CD4-positive, alpha-beta T cell treated with Interleukin-21 for 1 hour (primary cell): ENCODE data around the gene SNAP23.
A peak's percentile ranks its signal among the peaks of the same experiment; 100 is the strongest.

Source experiments
- DNase-seq: peaks from one replicate; pipeline ENCODE4 v3.0.0-alpha.2; 2020

The SNAP23 gene

DNA sequence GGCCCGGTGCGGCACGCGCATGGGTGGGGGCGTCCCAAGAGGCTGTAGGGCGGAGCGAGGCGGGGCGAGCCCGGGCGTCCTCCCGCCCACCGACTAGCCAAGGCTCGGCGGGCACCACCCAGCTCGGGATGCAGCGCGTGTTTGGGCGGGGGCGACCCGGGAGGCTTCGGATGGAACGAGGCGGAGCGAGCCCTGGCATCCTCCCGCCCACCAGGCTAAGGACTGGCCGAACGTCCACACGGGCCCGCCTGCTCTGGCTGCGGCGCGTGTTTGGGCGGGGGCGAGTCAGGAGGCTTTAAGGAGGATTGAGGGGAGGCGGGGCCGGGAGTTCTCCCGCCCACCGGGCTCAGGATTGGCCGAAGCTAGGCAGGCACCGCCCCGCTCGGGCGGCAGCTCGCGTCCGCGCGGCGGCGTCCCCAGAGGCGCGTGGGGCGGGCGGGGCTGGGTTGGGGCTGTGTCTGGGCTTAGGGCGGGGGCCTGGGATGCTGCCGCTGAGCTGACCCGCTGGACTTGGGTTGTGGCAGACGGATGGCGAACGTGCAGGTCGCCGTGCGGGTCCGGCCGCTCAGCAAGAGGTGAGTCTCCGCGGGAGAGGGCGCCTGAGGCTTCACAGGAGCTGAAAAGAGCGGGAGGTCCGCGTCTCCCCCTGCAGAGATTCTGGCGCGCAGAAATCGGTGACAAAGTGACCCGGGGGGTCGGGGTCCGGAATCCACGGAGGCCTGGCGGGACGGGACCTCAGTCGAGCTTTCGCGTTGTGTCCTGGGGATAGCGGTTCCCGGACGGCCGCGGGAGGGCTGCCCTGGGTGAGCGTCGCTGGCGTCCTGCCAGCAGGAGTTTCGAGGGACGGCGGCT lies 80.0 kb downstream of the SNAP23 start, which contains the start of gene STARD9:
Gene STARD9 (plus strand): TSS at position 419 of the 852 bp plus-strand sequence. CDS start 110 bp downstream, at position 529.
- DNase-seq: peak; percentile 94

DNA sequence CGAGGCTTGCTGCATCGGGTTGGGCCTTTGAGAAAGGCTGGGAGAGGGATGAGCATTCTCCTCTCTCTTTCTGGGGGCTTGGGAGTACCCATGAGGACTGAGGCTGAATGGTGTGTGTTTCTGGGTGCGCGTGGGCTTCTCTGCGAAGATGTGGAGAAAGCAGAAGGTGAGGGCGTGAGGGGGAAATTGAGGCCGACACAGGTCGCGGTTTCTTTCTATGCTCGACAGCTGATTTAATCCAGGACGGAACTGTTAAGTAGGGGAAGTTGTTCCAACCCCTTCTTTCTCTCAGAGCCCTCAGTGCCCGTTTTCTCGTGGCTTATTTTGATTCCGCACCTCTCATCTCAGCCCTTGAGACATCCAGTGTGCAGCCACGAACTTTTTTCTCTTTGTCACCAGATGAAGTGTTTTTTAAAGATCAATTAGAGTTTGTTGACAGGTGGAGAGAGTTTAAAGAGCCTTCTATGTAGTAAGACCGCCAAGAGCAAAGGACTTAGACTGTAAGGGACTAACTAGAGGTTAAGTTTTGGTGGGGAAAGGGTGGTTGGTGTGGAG lies 80.7 kb downstream of the SNAP23 start:
- DNase-seq: no peak

DNA sequence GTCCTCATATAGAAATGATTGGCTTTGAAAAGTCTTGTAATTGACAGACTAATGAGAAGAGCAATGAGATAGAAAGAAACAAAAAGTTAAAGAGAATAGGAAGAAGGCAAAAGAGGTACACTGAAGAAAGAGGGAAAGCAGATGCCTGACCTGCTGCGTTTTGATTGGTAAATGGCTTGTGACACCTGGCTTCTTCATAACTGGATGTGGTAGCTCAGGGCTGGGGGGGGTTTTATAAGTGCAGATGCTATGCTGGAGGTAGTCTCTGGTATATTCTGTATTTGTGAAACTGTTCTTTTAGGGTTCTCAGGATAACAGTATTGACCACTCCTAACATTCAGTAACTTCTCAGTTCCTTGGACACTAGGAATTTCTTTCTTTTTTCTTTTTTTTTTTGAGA lies 81.3 kb downstream of the SNAP23 start:
- DNase-seq: no peak

DNA sequence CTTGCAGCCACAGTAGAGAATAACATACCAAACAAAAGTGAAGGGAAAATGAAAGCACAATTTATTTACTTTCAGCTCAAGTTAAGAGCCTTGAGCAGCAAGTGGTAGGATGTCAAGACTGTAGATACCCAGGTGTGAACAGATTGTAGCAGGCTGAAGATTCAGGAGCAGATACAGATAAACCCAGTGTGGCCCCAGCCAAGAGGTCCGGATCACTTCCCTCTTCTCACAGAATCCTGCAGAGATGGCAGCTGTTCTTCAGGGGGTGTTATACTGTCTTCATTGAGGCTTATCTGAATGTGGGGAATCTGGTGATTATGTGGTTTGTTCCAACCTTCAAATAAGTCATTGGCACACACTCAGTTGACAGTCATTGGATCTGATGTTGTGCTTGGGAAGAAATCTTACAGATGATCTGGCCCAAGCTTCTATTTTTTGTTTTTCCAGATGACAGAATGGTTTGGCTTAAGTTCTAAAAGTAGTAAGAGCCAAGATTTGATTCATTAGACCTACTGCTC lies 82.1 kb downstream of the SNAP23 start:
- DNase-seq: no peak

DNA sequence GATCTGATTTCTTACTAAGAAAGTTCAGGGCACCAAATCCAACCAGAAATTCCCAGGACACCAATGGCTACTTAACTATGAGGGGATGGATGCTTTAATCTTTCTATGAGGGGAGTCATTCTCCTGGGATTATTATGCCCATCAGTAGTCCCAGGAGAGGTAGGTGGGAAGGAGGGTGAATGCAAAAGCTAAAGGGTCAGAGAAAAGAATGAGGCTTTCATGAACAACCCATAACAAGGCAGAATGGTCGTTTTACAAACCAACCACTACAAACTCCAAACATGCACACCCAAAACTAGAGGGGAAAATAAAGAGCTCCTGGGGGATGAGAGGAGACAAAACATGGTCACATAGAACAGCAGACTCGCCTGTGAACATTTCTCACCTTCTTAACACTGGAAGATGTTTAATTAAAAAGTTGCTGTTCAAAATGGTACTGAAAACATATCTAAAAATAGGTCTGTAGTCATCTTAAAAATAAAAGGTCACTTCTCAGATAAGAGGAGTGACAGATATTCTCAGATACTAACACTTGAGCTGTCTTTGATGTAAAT lies 83.6 kb downstream of the SNAP23 start:
- DNase-seq: no peak

DNA sequence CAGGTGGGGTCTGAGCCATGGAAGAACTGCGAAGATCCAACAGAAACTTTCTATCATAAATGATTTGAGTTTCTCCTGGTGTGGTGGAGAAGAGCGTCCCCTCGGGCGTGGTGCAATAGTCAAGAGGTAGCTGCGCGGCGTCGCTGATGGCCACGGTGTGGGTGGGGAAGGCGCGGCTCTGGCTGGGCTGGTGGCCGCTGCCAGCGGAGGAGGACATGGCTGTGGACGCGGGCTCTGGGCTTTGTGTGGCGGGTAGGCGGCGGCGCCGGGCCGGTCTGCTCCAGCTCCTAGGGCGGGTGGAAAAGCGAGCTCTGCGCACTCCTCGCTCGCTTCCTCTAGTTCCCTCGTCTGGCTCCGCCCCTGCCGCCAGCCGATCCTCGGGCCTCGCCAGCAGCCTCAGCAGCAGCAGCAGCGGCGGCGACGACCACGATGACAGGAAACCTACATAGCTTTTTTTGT lies 85.9 kb downstream of the SNAP23 start:
- peak; percentile 77 for DNase-seq
